ENCODE measurements around the gene SFXN2.
"Not testable (repeated sequence)": the region's sequence is repeated elsewhere in the genome, so short reads cannot be mapped to it uniquely, and the experiment has no call there.

Gene SFXN2

GRCh38 chr10:102720337-102720736 is 5.9 kb downstream of the SFXN2 start:
- DNase-seq (ENCODE audit: low read depth in 2 of 2): no peak

GRCh38 chr10:102720775-102721301 is 6.4 kb downstream of the SFXN2 start:
- no peak for DNase-seq (ENCODE audit: low read depth in 2 of 2)

GRCh38 chr10:102721954-102722353 is 7.5 kb downstream of the SFXN2 start:
- no peak for DNase-seq (ENCODE audit: low read depth in 2 of 2)

GRCh38 chr10:102723989-102724388 is 9.6 kb downstream of the SFXN2 start:
- DNase-seq (ENCODE audit: low read depth in 2 of 2): no peak

- DNase-seq (ENCODE audit: low read depth in 2 of 2): no peak
Observed at GRCh38 chr10:102726274-102726673, 11.8 kb downstream of the SFXN2 start.

GRCh38 chr10:102727037-102727818 is 12.8 kb downstream of the SFXN2 start:
- DNase-seq (ENCODE audit: low read depth in 2 of 2): no peak

- no peak for DNase-seq (ENCODE audit: low read depth in 2 of 2)
Observed at GRCh38 chr10:102729029-102730026, 14.9 kb downstream of the SFXN2 start.

- no peak for DNase-seq (ENCODE audit: low read depth in 2 of 2)
Observed at GRCh38 chr10:102731222-102731800, 16.9 kb downstream of the SFXN2 start.

- DNase-seq (ENCODE audit: low read depth in 2 of 2): no peak
Observed at GRCh38 chr10:102732661-102733060, 18.2 kb downstream of the SFXN2 start.

GRCh38 chr10:102735065-102735562 is 20.7 kb downstream of the SFXN2 start:
- no peak for DNase-seq (ENCODE audit: low read depth in 2 of 2)

- no peak for DNase-seq (ENCODE audit: low read depth in 2 of 2)
Observed at GRCh38 chr10:102738692-102739121, 24.3 kb downstream of the SFXN2 start.

- no peak for DNase-seq (ENCODE audit: low read depth in 2 of 2)
Observed at GRCh38 chr10:102740229-102740628, 25.8 kb downstream of the SFXN2 start.

- no peak for DNase-seq (ENCODE audit: low read depth in 2 of 2)
Observed at GRCh38 chr10:102741726-102742237, 27.3 kb downstream of the SFXN2 start.

- DNase-seq (ENCODE audit: low read depth in 2 of 2): not testable (repeated sequence)
Observed at GRCh38 chr10:102742313-102742712, 27.9 kb downstream of the SFXN2 start.

- DNase-seq (ENCODE audit: low read depth in 2 of 2): no peak
Observed at GRCh38 chr10:102743078-102743587, 28.7 kb downstream of the SFXN2 start.

GRCh38 chr10:102743588-102744373 is 29.3 kb downstream of the SFXN2 start, which contains the start of gene WBP1L:
Gene WBP1L, plus strand, starts transcription at chr10:102743948. Its CDS starts 106 bp downstream, at chr10:102744054.
- DNase-seq (ENCODE audit: low read depth in 2 of 2): peak; percentile 99 to 100

- no peak for DNase-seq (ENCODE audit: low read depth in 2 of 2)
Observed at GRCh38 chr10:102744374-102745051, 30.1 kb downstream of the SFXN2 start.

- no peak for DNase-seq (ENCODE audit: low read depth in 2 of 2)
Observed at GRCh38 chr10:102745157-102745556, 30.7 kb downstream of the SFXN2 start.

GRCh38 chr10:102752266-102752930 is 38.0 kb downstream of the SFXN2 start:
- DNase-seq (ENCODE audit: low read depth in 2 of 2): no peak
